HG02970 (cell line): ENCODE results near the gene CLDN20.
"Not testable (repeated sequence)": the region's sequence is repeated elsewhere in the genome, so short reads cannot be mapped to it uniquely, and the experiment has no call there.

ENCODE experiments used
- ATAC-seq: cut with Tn5 transposase; IDR thresholded peaks from one replicate; pipeline ENCODE4 v1.9.1; 2021; ENCODE audit warnings: mild to moderate bottlenecking, moderate library complexity, moderate number of reproducible peaks; ENCODE audit not compliant: unreplicated experiment, low FRiP score

Gene CLDN20

GRCh38 chr6:155306958-155307357, 43.1 kb downstream of the CLDN20 start:
- ATAC-seq: no peak

GRCh38 chr6:155309150-155309549, 45.3 kb downstream of the CLDN20 start:
- no peak for ATAC-seq

GRCh38 chr6:155310596-155310995, 46.8 kb downstream of the CLDN20 start:
- ATAC-seq: no peak

GRCh38 chr6:155311086-155311485, 47.3 kb downstream of the CLDN20 start:
- ATAC-seq: no peak

- no peak for ATAC-seq
Measured at GRCh38 chr6:155311583-155311982, 47.8 kb downstream of the CLDN20 start.

- not testable (repeated sequence) for ATAC-seq
Measured at GRCh38 chr6:155312950-155313349, 49.1 kb downstream of the CLDN20 start.

- no peak for ATAC-seq
Measured at GRCh38 chr6:155313602-155314091, 49.8 kb downstream of the CLDN20 start.

- peak; percentile 98 for ATAC-seq
Measured at GRCh38 chr6:155314092-155314772, 50.4 kb downstream of the CLDN20 start, which contains the start of gene TFB1M. Gene TFB1M (minus strand): TSS chr6:155314484. CDS start chr6:155314428, 56 bp downstream.

- peak; percentile 42 for ATAC-seq
Measured at GRCh38 chr6:155314773-155315515, 51.1 kb downstream of the CLDN20 start.

GRCh38 chr6:155315516-155315871, 51.7 kb downstream of the CLDN20 start:
- no peak for ATAC-seq

- no peak for ATAC-seq
Measured at GRCh38 chr6:155316419-155316818, 52.6 kb downstream of the CLDN20 start.

GRCh38 chr6:155317186-155317585, 53.4 kb downstream of the CLDN20 start:
- ATAC-seq: no peak

GRCh38 chr6:155319902-155320301, 56.1 kb downstream of the CLDN20 start:
- no peak for ATAC-seq

GRCh38 chr6:155324172-155324571, 60.4 kb downstream of the CLDN20 start:
- no peak for ATAC-seq

GRCh38 chr6:155324993-155325392, 61.2 kb downstream of the CLDN20 start:
- no peak for ATAC-seq

GRCh38 chr6:155325700-155326516, 62.1 kb downstream of the CLDN20 start:
- no peak for ATAC-seq
